Measurements from ENCODE around the gene ATP2C1. TPM values are rescaled to one million over a fixed set of nuclear protein-coding genes. Genes with fewer than 3 reads are reported as not detected.

Gene ATP2C1
- total RNA-seq, 4 donors from 2014 or later, result 53.0 to 63.7 (median 60.2) TPM

- 80 to 87% methylated on average over 1 of the region's 1 CpG for WGBS, 2 donors
- intact Hi-C loops (cut with DNase I; ENCODE audit: low total_unique reads), result no loop called here
- H3K4me3 ChIP-seq (ENCODE audit: low read depth, poor library complexity, severe bottlenecking), result no peak overlapping the region
- TF ChIP-seq POLR2A (IDR thresholded peaks at IDR 0.05) (no peak), CTCF (IDR thresholded peaks at IDR 0.05) (no peak)
- DNase-seq (ENCODE audit: low spot score in 2 of 2), result no peak
These were observed 10.6 kb downstream of the ATP2C1 start for GRCh38 chr3:130904491-130904890.

- no peak for DNase-seq (ENCODE audit: low spot score in 2 of 2)
- no peak for TF ChIP-seq POLR2A (IDR thresholded peaks at IDR 0.05)
- no peak for TF ChIP-seq CTCF (IDR thresholded peaks at IDR 0.05)
- intact Hi-C loops (cut with DNase I; ENCODE audit: low total_unique reads), result no loop called here
- 15 to 21% methylated on average over 1 of the region's 1 CpG for whole genome bisulfite sequencing, 2 donors
- no peak overlapping the region for H3K4me3 ChIP-seq (ENCODE audit: low read depth, poor library complexity, severe bottlenecking)
These were observed 11.7 kb downstream of the ATP2C1 start for GRCh38 chr3:130905551-130905950.

GRCh38 chr3:130906374-130906995 is 12.6 kb downstream of the ATP2C1 start:
- WGBS, 2 donors, result 89 to 91% methylated on average over 3 of the region's 3 CpGs
- TF ChIP-seq CTCF (IDR thresholded peaks at IDR 0.05) (no peak), POLR2A (IDR thresholded peaks at IDR 0.05) (no peak)
- no peak for DNase-seq (ENCODE audit: low spot score in 2 of 2)
- intact Hi-C loops (cut with DNase I; ENCODE audit: low total_unique reads), result no loop called here
- no peak overlapping the region for H3K4me3 ChIP-seq (ENCODE audit: low read depth, poor library complexity, severe bottlenecking)

- intact Hi-C loops (cut with DNase I; ENCODE audit: low total_unique reads), result no loop called here
- H3K4me3 ChIP-seq (ENCODE audit: low read depth, poor library complexity, severe bottlenecking), result no peak overlapping the region
- TF ChIP-seq POLR2A (IDR thresholded peaks at IDR 0.05) (no peak), CTCF (IDR thresholded peaks at IDR 0.05) (no peak)
- no peak for DNase-seq (ENCODE audit: low spot score in 2 of 2)
These were observed 13.6 kb downstream of the ATP2C1 start for GRCh38 chr3:130907500-130907899.

- H3K4me3 ChIP-seq (ENCODE audit: low read depth, poor library complexity, severe bottlenecking), result no peak overlapping the region
- intact Hi-C loops (cut with DNase I; ENCODE audit: low total_unique reads), result no loop called here
- TF ChIP-seq CTCF (IDR thresholded peaks at IDR 0.05), result no peak
- TF ChIP-seq POLR2A (IDR thresholded peaks at IDR 0.05), result no peak
- DNase-seq (ENCODE audit: low spot score in 2 of 2), result no peak
These were observed 14.1 kb downstream of the ATP2C1 start for GRCh38 chr3:130907966-130908365.

All from lower leg skin (tissue), 4 donors.